Measurements from ENCODE around the gene CFAP157.
A peak's percentile ranks its signal among the peaks of the same experiment; 100 is the strongest.

The CFAP157 gene

GRCh38 chr9:127693697-127694096 is 13.1 kb upstream of the CFAP157 start:
- DNase-seq = no peak

GRCh38 chr9:127694890-127695720 is 11.7 kb upstream of the CFAP157 start:
- DNase-seq = no peak

- DNase-seq = no peak
These were observed 9.2 kb upstream of the CFAP157 start for GRCh38 chr9:127697575-127697974.

DNA sequence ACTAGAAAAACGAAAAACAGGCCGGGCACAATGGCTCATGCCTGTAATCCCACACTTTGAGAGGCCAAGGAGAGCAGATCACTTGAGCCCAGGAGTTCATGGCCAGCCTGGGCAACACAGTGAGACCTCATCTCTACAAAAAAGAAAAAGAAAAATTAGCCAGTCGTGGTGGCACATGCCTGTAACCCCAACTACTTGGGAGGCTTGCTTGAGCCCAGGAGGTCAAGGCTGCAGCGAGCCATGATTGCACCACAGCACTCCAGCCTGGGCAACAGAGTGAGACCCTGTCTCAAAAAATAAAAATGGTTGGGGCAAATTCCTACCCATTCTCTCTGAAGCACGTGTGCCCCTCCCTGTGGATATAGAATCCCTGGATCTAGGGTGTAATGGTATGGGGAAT is 8.4 kb upstream of the CFAP157 start:
- DNase-seq = no peak

- peak; percentile 56 to 81 (median 74) for DNase-seq
These were observed 7.7 kb upstream of the CFAP157 start for GRCh38 chr9:127698985-127699670.

DNA sequence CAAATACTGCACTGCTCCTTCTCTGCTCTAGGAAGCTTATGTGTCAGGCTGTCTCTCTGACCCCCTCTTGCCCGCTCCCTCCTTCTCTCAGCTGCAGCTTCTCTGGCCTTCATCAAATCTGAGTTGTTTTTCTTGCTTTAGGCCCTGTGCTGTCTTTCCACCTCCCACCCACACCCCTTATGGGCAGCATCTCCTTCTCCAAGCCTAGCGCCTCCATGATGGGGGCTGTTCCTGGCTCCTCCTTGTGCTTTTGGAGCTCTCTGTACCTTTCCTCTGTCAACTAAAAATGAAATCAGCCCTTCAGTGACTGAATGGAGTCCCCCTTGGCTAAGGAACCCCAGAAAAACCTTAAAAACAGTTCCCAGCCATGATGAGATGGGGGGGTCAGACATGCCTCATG is 6.6 kb upstream of the CFAP157 start:
- DNase-seq = no peak

DNA sequence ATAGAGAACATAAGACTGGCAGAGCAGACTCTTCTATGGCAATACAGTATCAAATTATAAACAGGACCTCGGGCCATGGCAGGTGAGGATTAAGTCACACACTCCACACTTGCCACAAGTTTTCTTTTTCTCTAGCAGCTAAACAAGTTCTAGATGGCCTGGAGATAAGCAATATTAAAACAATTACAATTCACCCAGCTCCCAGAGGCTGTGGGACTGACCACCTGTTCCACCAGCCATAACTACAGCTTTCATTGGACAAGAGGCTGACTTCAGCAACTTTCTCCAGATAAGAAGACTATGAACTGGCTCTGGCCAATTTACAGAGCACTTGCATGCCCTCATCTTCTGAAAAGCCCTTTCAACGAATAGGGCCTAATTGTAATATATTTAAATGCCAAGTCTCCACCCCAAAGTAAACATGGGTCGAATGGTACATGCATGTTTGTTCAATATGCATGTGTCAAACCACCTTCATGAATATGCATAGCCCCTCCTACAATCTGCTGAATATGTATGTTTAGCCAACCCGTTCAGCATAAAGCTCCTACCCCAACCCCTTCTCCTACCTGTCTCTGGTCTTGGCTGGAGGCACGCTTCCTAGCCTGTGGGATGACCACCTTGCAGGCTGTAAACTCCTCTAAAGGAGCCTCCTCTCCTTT is 6.1 kb upstream of the CFAP157 start:
- no peak for DNase-seq

DNA sequence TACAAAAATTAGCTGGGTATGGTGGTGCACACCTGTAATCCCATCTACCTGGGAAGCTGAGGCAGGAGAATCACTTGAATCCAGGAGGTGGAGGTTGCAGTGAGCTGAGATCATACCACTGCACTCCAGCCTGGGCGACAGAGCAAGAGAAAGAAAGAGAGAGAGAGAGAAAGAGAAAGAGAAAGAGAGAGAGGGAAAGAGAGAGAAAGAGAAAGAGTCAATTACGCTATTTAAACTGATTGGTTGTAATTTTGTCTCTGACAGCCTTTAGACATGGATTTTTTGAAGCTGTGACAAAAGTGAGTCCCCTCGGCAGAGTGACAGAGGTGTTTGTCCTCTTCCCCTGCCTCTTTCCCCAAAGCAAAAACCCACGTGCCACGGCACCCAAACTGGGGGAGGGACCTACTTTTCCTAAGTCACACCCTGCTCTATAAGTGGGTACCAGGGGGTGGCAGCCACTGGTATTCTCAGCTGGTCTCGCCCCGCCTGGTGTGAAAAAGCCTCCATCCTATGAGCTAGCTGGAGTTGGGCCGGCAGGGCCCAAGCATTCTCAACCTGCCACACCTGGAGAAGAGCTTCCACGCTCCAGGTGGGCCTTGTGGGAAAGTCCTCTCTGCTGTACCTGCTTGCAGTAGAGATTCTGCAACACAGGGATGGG is 3.4 kb upstream of the CFAP157 start:
- DNase-seq = no peak

DNA sequence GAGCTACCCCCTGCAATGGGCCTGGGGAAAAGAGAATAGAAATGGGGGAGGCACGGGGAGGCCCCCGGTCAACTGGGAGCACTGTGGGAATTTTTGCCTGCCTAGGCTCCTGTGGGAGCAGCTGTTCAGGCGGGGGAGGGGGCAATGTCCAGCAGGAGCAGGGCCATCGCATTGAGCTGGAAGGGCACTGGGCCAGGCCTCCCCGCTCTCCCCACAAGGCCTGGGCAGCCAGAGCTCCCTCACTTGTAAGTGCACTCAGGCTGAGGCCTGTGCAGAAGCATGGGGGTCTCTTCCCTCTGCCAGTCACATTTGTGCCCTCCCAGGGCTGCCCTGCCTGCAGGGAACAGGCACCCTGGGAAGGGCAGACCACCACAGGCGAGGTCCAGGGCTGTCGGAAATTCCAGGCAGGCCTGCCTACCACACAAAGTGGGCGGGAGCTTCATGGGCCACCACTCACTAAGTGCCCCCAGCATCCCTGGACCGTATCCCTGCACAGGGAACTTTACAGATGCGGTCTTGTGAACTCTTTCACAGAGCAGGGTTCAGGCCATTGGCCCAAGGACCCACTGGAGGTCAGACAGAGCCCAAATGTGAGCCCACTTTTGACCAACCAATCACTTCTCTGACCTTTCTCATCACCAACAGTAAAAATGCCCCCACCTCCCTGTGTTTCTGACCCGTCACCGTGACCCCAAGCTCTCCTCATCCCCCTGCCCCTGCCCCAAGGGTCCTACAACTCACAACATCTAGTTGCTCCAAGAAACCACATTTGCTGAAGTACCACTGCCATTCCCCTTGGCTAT is 1.0 kb upstream of the CFAP157 start:
- DNase-seq = no peak

- DNase-seq = no peak
These were observed 978 bp downstream of the CFAP157 start for GRCh38 chr9:127707766-127708165.

DNA sequence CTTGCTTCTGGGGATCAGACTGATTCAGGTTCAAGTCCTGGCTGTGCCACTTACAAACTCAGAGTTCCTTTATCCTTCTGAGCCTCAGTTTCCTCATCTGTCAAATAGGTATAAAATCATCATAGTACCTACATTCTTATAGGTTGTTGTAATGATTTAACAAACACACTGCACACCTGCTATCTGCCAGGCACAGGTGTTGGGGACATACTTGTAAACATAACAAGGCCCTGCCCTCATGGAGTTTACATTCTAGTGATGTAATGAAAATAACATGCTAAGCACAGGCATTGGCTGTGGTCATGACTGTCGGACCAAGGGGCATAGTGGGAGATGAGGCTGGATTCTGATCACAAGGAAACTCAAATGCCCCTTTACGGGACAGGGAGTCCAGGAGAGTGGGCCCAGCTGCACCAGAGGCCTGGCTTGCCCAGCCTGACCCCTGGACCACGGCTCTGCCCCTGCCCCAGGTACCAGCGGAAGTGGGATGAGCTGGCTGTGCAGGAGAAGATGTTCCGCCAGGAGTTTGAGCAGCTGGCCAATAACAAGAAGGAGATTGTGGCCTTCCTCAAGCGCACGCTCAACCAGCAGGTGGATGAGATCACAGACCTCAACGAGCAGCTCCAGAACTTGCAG is 2.3 kb downstream of the CFAP157 start:
- DNase-seq = no peak

DNA sequence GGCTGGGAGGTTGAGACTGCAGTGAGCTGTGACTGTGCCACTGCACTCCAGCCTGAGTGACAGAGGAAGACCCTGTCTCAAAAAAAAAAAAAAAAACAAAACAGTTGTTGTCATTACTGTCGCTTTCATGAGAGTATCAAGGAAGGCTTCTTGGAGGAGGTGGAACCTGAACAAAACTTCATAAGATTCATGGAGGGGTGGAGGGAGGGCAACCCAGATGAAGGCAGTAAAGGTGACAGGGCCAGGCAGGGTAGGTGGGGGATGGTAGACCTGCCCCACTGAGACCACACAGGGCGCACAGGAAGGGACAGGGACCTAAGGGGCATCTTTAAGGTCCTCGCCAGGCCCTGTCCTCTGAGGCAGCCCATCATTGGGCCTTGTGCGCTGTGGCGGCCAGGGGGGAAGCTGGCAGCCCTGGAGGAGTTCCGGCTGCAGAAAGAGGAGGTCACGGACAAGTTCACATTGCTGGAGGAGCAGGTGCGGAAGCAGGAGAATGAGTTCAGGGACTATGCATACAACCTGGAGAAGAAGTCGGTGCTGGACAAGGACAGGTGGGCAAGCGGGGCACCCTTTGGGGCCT is 3.5 kb downstream of the CFAP157 start:
- DNase-seq = no peak

GRCh38 chr9:127711226-127711701 is 4.5 kb downstream of the CFAP157 start:
- no peak for DNase-seq

DNA sequence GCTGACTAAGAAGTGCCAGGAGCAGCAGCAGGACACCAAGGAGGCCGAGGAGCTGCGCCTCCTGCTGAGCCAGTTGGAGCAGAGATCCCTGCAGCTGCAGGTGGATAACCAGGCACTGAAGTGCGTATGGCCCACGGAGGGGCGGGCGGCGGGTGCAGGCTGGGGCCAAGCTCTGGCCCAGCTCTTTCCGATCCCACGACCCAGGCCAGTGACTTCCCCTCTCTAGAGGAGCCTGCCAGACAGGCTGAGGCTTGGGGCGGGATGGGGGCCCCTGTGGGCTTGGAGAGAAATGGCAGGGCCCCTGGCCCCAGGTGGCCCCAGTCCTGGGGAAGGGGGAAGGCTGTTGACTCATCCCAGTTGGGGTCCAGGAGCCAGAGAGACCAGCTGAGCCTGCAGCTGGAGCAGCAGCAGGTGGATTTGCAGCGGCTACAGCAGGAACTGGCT is 5.1 kb downstream of the CFAP157 start:
- DNase-seq = no peak

GRCh38 chr9:127712371-127712770 is 5.6 kb downstream of the CFAP157 start:
- DNase-seq = no peak

DNA sequence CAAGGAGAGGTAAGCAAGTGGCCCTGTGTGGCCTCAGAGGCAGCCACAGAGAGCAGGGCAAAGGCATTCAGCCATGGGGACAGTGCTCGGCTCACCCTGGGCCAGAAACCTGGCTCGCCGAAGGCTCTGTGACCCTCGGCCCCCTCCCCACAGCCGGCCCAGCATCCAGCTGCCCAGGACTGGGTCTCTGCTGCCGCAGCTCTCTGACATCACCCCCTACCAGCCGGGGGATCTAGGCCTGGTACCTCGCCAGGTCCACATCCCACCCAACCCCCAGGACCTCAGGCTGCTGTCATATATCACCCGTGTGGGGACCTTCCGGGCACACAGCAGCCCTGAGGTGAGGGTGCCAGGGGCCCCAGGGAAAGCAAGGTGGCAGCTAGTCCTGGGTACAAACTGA is 6.1 kb downstream of the CFAP157 start:
- DNase-seq = no peak

GRCh38 chr9:127714020-127714750 is 7.4 kb downstream of the CFAP157 start:
- DNase-seq = no peak

DNA sequence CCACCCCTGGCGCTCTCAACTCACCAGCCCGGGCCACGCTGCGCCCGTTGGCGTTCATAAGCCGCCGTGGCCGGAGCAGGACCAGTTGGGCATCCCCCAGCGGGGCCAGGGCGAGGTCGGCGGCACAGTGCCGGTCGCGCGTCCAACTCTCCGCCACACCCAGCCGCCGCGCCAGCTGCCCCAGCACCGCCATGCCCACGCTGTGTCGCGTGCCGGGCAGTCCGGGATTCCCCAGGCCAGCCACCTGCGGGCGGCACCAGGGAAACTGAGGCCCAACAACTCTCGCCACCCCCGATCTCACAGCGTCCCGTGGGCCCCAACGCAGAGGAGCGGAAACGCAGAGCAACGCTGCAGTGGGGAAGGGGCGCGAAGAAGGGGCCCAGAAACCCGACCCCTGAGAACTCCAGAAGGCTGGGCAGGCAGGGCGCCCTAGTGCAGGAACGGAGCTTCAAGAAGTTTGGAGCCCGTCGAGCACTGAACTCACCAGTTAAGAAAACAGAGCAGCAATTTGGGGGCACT is 8.2 kb downstream of the CFAP157 start:
- DNase-seq = no peak

DNA sequence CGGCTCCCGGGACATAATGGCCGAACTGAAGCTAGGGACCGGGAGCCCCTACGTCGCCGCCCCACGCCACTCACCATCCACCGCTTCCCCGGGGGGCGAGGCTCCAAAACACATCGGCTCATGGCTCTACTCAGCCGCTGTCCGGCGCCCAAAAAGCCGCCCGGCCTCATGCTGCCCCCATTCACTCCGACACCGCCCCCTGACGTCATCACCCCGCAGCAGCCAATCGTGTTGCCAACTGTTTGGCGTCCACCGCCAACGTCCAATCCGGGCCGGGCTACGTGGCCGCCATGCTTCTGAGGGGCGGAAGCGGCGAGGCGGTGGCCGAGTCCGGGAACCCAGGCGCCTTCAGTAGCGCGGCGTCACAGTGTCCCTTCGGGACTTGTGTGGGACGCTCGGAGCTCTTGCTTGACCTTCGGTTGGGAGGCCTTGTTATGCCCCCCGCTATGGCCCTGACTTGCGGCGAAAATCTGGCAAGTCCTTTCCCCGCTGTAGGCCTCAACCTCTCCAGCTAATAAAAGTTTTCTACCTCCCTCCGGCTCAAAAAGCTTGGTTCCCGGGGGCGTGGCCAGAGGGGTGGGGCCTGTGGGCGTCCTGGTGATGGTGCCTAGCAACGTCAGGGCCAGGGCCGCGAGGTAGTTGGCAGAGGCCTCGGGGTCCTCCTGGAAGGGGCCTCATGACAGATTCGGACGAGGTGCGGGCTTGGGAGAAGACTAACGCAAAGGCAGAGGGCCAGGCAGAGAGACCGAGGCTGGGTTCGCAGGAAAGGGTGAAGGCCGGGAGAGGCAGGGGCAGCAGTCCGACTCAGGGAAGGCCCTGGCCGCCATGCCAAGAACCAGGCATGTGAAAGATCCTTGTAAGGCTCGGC is 8.9 kb downstream of the CFAP157 start, which contains the start of the genes PTRH1 and TTC16:
Gene PTRH1 (minus strand): TSS at position 194 of the 868 bp plus-strand sequence. CDS start 24 bp downstream, at position 170.
Gene TTC16 (plus strand): TSS at position 610 of the 868 bp plus-strand sequence. CDS start 67 bp downstream, at position 677.
- DNase-seq = peak; percentile 92 to 99 (median 96)

All from stimulated activated naive CD4-positive, alpha-beta T cell (primary cell).